AG10803 (cell line): ENCODE data around the gene SLC25A21.

Experiments used
- DNase-seq: peaks from one replicate; pipeline ENCODE4 v3.0.0; 2010; ENCODE audit warnings: low read depth
- H3K4me3 ChIP-seq: 2 replicates; pipeline ENCODE4 v1.5.1; 2011; ENCODE audit warnings: mild to moderate bottlenecking, low read length, control low read depth
- TF ChIP-seq, protein P1 (sequence below): conservative IDR thresholded peaks from 2 replicates; pipeline ENCODE4 v1.5.1; 2011; ENCODE audit warnings: mild to moderate bottlenecking, low read length, control low read depth, inconsistent platforms

Gene SLC25A21

DNA sequence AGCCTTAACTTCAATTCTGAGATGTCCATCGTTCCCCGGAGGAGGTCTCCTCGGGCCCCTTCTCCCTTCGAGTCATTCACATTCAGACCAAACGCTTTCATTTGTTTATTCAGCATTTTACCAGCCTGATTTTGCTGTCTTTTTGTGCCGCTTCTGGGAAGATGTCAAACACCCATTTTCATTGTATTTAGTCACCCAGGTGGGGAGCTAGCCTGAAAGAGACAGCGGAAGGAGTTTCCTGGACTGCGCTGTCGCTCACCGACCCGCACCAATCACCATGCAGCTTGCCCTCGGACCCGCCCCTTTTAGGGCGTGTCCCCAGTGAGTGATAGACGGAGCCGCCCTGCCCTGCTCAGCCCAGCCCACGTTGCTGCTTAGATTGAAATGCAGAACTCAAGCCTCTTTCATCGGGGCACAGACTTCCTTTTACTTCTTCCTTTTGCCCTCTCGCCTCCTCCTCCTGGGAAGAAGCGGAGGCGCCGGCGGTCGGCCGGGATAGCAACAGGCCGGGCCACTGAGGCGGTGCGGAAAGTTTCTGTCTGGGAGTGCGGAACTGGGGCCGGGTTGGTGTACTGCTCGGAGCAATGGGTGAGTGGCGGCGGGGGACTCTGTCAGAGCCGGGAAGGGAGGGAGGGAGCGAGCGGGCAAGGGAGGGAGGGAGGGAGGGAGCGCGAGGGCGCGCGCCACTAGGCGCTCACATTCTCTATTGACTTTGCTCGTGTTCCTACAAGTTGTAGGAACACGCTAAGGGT is 510.7 kb downstream of the SLC25A21 start, which contains the start of gene PAX9:
Gene PAX9 (plus strand): TSS at position 355 of the 752 bp plus-strand sequence. CDS start 230 bp downstream, at position 585.
- H3K4me3 ChIP-seq: peak within 1 kb of the TSS; percentile 68

GRCh38 chr14:36660736-36661505 is 511.5 kb downstream of the SLC25A21 start:
- peak overlapping the region; percentile 68 for H3K4me3 ChIP-seq
- TF ChIP-seq, protein P1, sequence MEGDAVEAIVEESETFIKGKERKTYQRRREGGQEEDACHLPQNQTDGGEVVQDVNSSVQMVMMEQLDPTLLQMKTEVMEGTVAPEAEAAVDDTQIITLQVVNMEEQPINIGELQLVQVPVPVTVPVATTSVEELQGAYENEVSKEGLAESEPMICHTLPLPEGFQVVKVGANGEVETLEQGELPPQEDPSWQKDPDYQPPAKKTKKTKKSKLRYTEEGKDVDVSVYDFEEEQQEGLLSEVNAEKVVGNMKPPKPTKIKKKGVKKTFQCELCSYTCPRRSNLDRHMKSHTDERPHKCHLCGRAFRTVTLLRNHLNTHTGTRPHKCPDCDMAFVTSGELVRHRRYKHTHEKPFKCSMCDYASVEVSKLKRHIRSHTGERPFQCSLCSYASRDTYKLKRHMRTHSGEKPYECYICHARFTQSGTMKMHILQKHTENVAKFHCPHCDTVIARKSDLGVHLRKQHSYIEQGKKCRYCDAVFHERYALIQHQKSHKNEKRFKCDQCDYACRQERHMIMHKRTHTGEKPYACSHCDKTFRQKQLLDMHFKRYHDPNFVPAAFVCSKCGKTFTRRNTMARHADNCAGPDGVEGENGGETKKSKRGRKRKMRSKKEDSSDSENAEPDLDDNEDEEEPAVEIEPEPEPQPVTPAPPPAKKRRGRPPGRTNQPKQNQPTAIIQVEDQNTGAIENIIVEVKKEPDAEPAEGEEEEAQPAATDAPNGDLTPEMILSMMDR: no peak
- DNase-seq: no peak

More for the DNA sequence above, 510.7 kb downstream of the SLC25A21 start, which contains the start of gene PAX9:
- DNase-seq: peak; percentile 80
- TF ChIP-seq, protein P1: no peak

- no peak for DNase-seq
Observed at GRCh38 chr14:36659822-36660735, 512.3 kb downstream of the SLC25A21 start.

DNA sequence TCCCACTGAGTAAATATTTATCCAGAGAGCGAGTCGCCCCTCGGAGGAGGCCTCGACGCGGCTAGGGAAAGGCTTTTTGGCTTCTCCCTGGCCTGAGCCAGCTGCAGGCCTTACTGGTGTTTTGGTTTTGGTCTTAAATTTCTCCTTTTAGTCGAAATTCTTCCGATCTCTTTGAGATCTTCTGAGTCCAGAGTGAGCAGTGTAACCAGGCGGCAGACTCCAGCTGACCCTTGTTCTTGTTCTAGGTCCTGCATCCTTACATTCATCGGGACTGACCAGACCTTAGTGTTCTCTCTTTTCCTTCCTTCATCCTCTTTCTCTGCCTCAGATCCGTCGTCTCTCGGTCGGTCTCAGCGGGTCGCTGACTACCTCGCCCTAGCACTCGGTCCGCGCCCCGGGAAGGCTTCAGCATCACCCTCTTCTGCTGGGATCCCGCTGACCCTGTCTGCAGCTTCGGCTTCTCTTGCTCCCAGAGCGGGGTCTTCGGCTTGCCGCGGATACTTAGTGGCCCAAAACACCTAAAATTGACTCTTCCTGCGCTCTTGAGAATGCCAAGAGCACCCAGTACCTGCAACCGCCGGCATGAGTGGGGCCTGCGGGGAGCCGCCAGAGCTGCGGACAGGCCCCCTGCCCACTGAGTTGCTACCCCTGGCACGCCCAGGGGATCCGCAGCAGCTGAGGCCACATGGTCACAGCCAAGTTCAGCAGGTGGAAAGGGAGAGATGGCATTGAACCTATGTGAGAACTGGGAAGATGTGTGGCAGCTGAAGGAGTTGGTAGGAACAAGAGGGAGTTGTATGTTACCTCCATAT is 513.2 kb downstream of the SLC25A21 start:
- TF ChIP-seq, protein P1: no peak
- no peak for DNase-seq
- no peak overlapping the region for H3K4me3 ChIP-seq

More at GRCh38 chr14:36659822-36660735, 512.3 kb downstream of the SLC25A21 start:
- TF ChIP-seq, protein P1: no peak
- H3K4me3 ChIP-seq: no peak overlapping the region

GRCh38 chr14:36658123-36659009 is 514.0 kb downstream of the SLC25A21 start:
- TF ChIP-seq, protein P1: no peak
- no peak for DNase-seq
- no peak overlapping the region for H3K4me3 ChIP-seq
